ENCODE results near the gene PADI3.

Gene PADI3

GRCh38 chr1:17310068-17310640 lies 61.3 kb downstream of the PADI3 start:
- TF ChIP-seq CTCF (IDR thresholded peaks at IDR 0.05; ENCODE audit: insufficient read depth, low read depth, low read length, missing control alignments): no peak
- no peak overlapping the region for H3K4me3 ChIP-seq (ENCODE audit: low read depth, low read length)
- DNase-seq (ENCODE audit: low read depth): no peak

GRCh38 chr1:17313530-17314309 lies 64.8 kb downstream of the PADI3 start:
- H3K4me3 ChIP-seq (ENCODE audit: low read depth, low read length): no peak overlapping the region
- no peak for DNase-seq (ENCODE audit: low read depth)
- TF ChIP-seq CTCF (IDR thresholded peaks at IDR 0.05; ENCODE audit: insufficient read depth, low read depth, low read length, missing control alignments): no peak

DNA sequence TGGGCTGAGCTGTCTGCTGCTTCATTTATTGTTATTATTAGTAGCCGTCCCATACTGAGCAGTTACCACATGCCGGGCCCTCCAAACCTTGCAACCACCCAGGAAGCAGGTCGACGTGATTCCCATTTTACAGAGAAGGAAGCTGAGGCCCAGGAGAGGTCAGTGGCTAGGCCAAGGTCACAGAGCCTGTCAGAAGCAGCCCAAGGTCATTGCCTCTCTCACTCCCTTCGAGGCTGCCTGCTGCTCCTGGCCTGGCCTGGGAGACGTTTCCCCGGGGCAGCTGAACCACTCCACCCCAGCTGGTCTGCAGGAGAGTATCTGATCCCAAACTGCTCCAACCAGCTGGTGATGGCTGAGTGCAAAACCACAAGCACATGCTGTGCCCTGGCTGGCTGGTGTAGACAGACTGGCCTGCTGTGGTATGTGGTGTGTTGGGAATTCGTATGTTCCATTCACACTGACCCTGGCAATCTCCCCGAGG lies 65.6 kb downstream of the PADI3 start:
- no peak overlapping the region for H3K4me3 ChIP-seq (ENCODE audit: low read depth, low read length)
- DNase-seq (ENCODE audit: low read depth): no peak
- no peak for TF ChIP-seq CTCF (IDR thresholded peaks at IDR 0.05; ENCODE audit: insufficient read depth, low read depth, low read length, missing control alignments)

GRCh38 chr1:17315542-17316130 lies 66.7 kb downstream of the PADI3 start:
- no peak overlapping the region for H3K4me3 ChIP-seq (ENCODE audit: low read depth, low read length)
- TF ChIP-seq CTCF (IDR thresholded peaks at IDR 0.05; ENCODE audit: insufficient read depth, low read depth, low read length, missing control alignments): no peak

GRCh38 chr1:17316704-17317103 lies 67.8 kb downstream of the PADI3 start:
- no peak for TF ChIP-seq CTCF (IDR thresholded peaks at IDR 0.05; ENCODE audit: insufficient read depth, low read depth, low read length, missing control alignments)
- DNase-seq (ENCODE audit: low read depth): no peak

More at GRCh38 chr1:17315542-17316130, 66.7 kb downstream of the PADI3 start:
- DNase-seq (ENCODE audit: low read depth): no peak

GRCh38 chr1:17318262-17318661 lies 69.4 kb downstream of the PADI3 start:
- DNase-seq (ENCODE audit: low read depth): no peak
- H3K4me3 ChIP-seq (ENCODE audit: low read depth, low read length): no peak overlapping the region
- no peak for TF ChIP-seq CTCF (IDR thresholded peaks at IDR 0.05; ENCODE audit: insufficient read depth, low read depth, low read length, missing control alignments)

More at GRCh38 chr1:17316704-17317103, 67.8 kb downstream of the PADI3 start:
- H3K4me3 ChIP-seq (ENCODE audit: low read depth, low read length): no peak overlapping the region

Data from GM12865 (cell line).